HepG2 (cell line): ENCODE measurements around the gene ERF. TPM values are rescaled to one million over a fixed set of nuclear protein-coding genes. Genes with fewer than 3 reads are reported as not detected.

ENCODE experiments used
- AGO2 ChIP-seq: fragments of 200-400 bp; formaldehyde crosslinking; optimal IDR thresholded peaks from 2 replicates; pipeline ENCODE3; 2017; ENCODE audit warnings: mild to moderate bottlenecking, low read depth, low read length, moderate library complexity
- ATF2 ChIP-seq: sonication (generic); formaldehyde crosslinking; IDR thresholded peaks from 2 replicates; pipeline ENCODE4 v1.4.0; 2020; ENCODE audit warnings: missing genetic modification reagents
- BHLHE40 ChIP-seq: IDR thresholded peaks from 2 replicates; pipeline ENCODE4 v1.6.1; 2011; ENCODE audit warnings: low read length, improper control_type of control experiment
- GABPA ChIP-seq, 2 experiments: IDR thresholded peaks; 2 replicates each; pipeline ENCODE4 v1.6.1; 2011 to 2016; ENCODE audit warnings: low read depth in 2 of 2, low read length in 1 of 2, missing biosample characterization in 1 of 2, missing genetic modification characterization in 1 of 2
- GABPB1 ChIP-seq: IDR thresholded peaks from 2 replicates; pipeline ENCODE4 v1.6.1; 2016; ENCODE audit warnings: mild to moderate bottlenecking, missing genetic modification reagents, moderate library complexity, missing compliant biosample characterization
- HBP1 ChIP-seq: IDR thresholded peaks from 2 replicates; pipeline ENCODE4 v1.6.1; 2016; ENCODE audit warnings: low read depth, control low read depth
- KMT2A ChIP-seq: sonication (generic); formaldehyde crosslinking; IDR thresholded peaks from 2 replicates; pipeline ENCODE4 v1.4.0; 2020; ENCODE audit warnings: missing genetic modification reagents
- MIXL1 ChIP-seq: IDR thresholded peaks from 2 replicates; pipeline ENCODE4 v1.6.1; 2016
- MXD1 ChIP-seq: sonication (generic); formaldehyde crosslinking; IDR thresholded peaks from 2 replicates; pipeline ENCODE4 v1.4.0; 2020; ENCODE audit warnings: mild to moderate bottlenecking, missing genetic modification reagents
- NR2F2 ChIP-seq: IDR thresholded peaks from 2 replicates; pipeline ENCODE4 v1.6.1; 2012; ENCODE audit warnings: low read depth, inconsistent platforms, borderline replicate concordance
- PATZ1 ChIP-seq: sonication (generic); formaldehyde crosslinking; IDR thresholded peaks from 2 replicates; pipeline ENCODE4 v1.4.0; 2020; ENCODE audit warnings: missing genetic modification reagents
- PAWR ChIP-seq: sonication (generic); formaldehyde crosslinking; IDR thresholded peaks from 2 replicates; pipeline ENCODE4 v1.4.0; 2020; ENCODE audit warnings: missing genetic modification reagents, mild to moderate bottlenecking, borderline replicate concordance
- SAFB2 ChIP-seq: sonication (generic); formaldehyde crosslinking; IDR thresholded peaks from 2 replicates; pipeline ENCODE4 v1.5.1; 2020; ENCODE audit warnings: missing genetic modification reagents, low read depth, mild to moderate bottlenecking, borderline replicate concordance
- SP5 ChIP-seq: IDR thresholded peaks from 2 replicates; pipeline ENCODE4 v1.6.1; 2016; ENCODE audit warnings: low read depth, borderline replicate concordance
- SRY ChIP-seq: sonication (generic); formaldehyde crosslinking; IDR thresholded peaks from 2 replicates; pipeline ENCODE4 v1.8.0; 2022; ENCODE audit warnings: mild to moderate bottlenecking, missing genetic modification reagents
- ZBTB7A ChIP-seq: sonication (generic); formaldehyde crosslinking; IDR thresholded peaks from 2 replicates; pipeline ENCODE4 v1.8.0; 2022; ENCODE audit warnings: mild to moderate bottlenecking, missing genetic modification reagents
- ZNF503 ChIP-seq: sonication (generic); formaldehyde crosslinking; IDR thresholded peaks from 2 replicates; pipeline ENCODE4 v1.4.0; 2020; ENCODE audit warnings: missing genetic modification reagents
- ZNF768 ChIP-seq: sonication (generic); formaldehyde crosslinking; IDR thresholded peaks from 2 replicates; pipeline ENCODE4 v1.4.0; 2020; ENCODE audit warnings: missing genetic modification reagents
- ZNF770 ChIP-seq: sonication (generic); formaldehyde crosslinking; IDR thresholded peaks from 2 replicates; pipeline ENCODE4 v1.5.0; 2020; ENCODE audit warnings: mild to moderate bottlenecking, missing genetic modification reagents
- polyA plus RNA-seq, 8 experiments: library from polyadenylated mRNA; depleted of rRNA in 3 of 8; stranded (reverse) in 7 of 8; unstranded in 1 of 8; fragments of >200 nt; fragmentation: Illumina TruSeq in 4 of 8; extraction: Trizol in 4 of 8; gene quantifications; 2 replicates each; pipeline versions ENCODE4 v1.2.1 to v1.2.3, GENCODE V29; 2011 to 2016; ENCODE audit warnings: low read depth in 4 of 8, missing spikeins in 1 of 8, mixed read lengths in 1 of 8; ENCODE audit not compliant: insufficient read depth in 1 of 8
- total RNA-seq, 5 experiments: library from RNA; depleted of rRNA; stranded (reverse); fragments of >200 nt; fragmentation: Illumina TruSeq; extraction: Trizol; gene quantifications; 2 replicates each; pipeline ENCODE4 v1.2.3, GENCODE V29; 2016; ENCODE audit warnings: low read depth in 1 of 5

ERF gene
- total and polyA plus RNA-seq, 2 of the 13 experiments (the other 11 are each of a cell fraction or from before 2014, with no cell fraction given): 67.1 to 69.9 TPM

GRCh38 chr19:42253245-42254088 lies 1.5 kb downstream of the ERF start (continued):
- TF ChIP-seq ATF2 (CRISPR knock-in tag) (no peak), AGO2 (peak; percentile 28), ZNF770 (CRISPR knock-in tag) (peak; percentile 55; the same call in 1 of the 2 replicates), NR2F2 (0 out of 2 replicates have a peak, but pooled peaks have one; percentile 2), ZBTB7A (CRISPR knock-in tag) (peak; percentile 81), ZNF503 (CRISPR knock-in tag) (peak; percentile 10; the same call in 1 of the 2 replicates), SRY (CRISPR knock-in tag) (0 out of 2 replicates have a peak, but pooled peaks have one; percentile 19), GABPA (IDR thresholded peaks at IDR 0.05; ENCODE audit: low read depth, low read length) (no peak), GABPA (CRISPR knock-in tag; IDR thresholded peaks at IDR 0.05; ENCODE audit: low read depth) (peak; percentile 24; the same call in 1 of the 2 replicates), PATZ1 (peak; percentile 72), KMT2A (CRISPR knock-in tag) (no peak), SAFB2 (no peak), MIXL1 (CRISPR knock-in tag) (no peak), GABPB1 (peak; percentile 48; the same call in 1 of the 2 replicates), PAWR (CRISPR knock-in tag) (no peak), ZNF768 (CRISPR knock-in tag) (0 out of 2 replicates have a peak, but pooled peaks have one; percentile 9), MXD1 (CRISPR knock-in tag) (no peak), BHLHE40 (peak; percentile 67), HBP1 (CRISPR knock-in tag) (0 out of 2 replicates have a peak, but pooled peaks have one; percentile 3), SP5 (CRISPR knock-in tag) (peak; percentile 49)
